Adipose tissue (tissue), 3 donors: ENCODE results near the gene RTP3. TPM values are rescaled to one million over a fixed set of nuclear protein-coding genes. Genes with fewer than 3 reads are reported as not detected.
"Not testable (repeated sequence)": the region's sequence is repeated elsewhere in the genome, so short reads cannot be mapped to it uniquely, and the experiment has no call there.

Source experiments
- H3K27ac ChIP-seq: one replicate; pipeline ENCODE4 v1.5.1; 2013; ENCODE audit warnings: low read depth, low read length
- WGBS, 3 donors: extraction: QIAGEN DNeasy Blood & Tissue Kit; methylation state at CpG; one replicate each; pipeline ENCODE4 v1.1.7; 2013; 5-methylcytosine and 5-hydroxymethylcytosine counted together
- polyA plus RNA-seq, 3 donors: library from polyadenylated mRNA; stranded (reverse); fragments of 200-250 nt; gene quantifications; one replicate each; pipeline ENCODE4 v1.2.3, GENCODE V29; 2013
- donor health status: healthy with polysubstance abuse.
- donor health status: Bipolar disorder and iron deficiency.
- donor health status: healthy.

Gene RTP3
- polyA plus RNA-seq, 3 donors: not detected

GRCh38 chr3:46537779-46538178 lies 40.0 kb downstream of the RTP3 start:
- no peak overlapping the region for H3K27ac ChIP-seq
- 89 to 93% (median 93%) methylated on average over 5 of the region's 5 CpGs for WGBS, 3 donors

DNA sequence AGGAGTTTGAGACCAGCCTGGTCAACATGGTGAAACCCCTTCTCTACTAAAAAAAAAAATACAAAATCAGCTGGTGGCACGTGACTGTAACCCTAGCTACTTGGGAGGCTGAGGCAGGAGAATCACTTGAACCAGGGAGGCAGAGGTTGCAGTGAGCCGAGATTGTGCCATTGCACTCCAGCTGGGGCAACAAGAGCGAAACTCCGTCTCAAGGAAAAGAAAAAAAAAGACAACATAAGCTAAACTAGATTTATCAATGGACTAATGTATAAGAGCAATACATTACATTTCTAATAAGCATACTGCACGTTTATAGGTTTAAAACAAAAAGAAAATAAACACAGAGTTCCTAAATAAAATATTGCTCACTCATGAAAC lies 40.6 kb downstream of the RTP3 start:
- WGBS, 3 donors: 43 to 73% (median 53%) methylated on average over 5 of the region's 5 CpGs
- not testable (repeated sequence) for H3K27ac ChIP-seq

GRCh38 chr3:46538803-46539442 lies 41.1 kb downstream of the RTP3 start:
- no peak overlapping the region for H3K27ac ChIP-seq
- 18 to 49% (median 26%) methylated on average over 14 of the region's 14 CpGs for WGBS, 3 donors

GRCh38 chr3:46539443-46540005 lies 41.7 kb downstream of the RTP3 start:
- no peak overlapping the region for H3K27ac ChIP-seq
- 81 to 92% (median 86%) methylated on average over 9 of the region's 9 CpGs for WGBS, 3 donors

DNA sequence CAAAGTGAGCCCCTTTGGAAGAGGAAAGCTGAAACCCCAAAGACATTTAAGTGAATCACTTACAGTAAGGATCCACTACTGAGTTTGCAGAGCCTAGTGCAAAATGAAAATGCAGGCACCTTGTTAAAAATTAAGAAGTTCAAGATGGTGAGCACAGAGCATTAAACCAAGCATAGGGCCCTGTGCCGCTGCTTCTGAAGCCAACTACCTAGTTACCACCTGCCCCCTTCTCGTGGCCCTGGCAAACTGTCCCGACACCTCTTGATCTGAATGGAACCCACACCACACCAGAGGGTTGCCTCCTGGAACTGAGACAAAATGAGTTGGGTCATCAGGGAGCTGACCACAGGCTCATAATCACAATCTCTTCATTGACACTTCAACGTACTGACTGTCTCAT lies 42.8 kb downstream of the RTP3 start:
- WGBS, 3 donors: 85 to 97% (median 94%) methylated on average over 4 of the region's 4 CpGs

GRCh38 chr3:46541835-46542234 lies 44.1 kb downstream of the RTP3 start:
- no peak overlapping the region for H3K27ac ChIP-seq
- 49 to 90% (median 61%) methylated on average over 1 of the region's 1 CpG for whole genome bisulfite sequencing, 3 donors

More for the DNA sequence above, 42.8 kb downstream of the RTP3 start:
- H3K27ac ChIP-seq: no peak overlapping the region

DNA sequence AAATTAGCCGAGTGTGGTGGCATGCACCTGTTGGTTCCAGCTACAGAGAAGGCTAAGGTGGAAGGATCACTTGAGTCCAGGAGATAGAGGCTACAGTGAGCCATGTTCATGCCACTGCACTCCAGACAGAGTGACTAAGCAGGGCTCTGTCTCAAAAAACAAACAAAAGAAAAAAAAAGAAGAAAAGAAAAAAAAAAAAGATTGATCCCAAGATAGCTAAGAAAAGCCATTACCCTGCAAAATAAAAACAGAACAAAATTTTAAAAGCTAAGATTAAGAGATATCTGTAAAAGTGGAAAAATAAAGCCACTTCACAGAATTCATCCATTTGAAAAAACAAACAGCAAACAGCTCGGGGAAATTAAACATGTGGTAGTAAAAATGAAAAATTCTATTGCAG lies 44.6 kb downstream of the RTP3 start:
- WGBS, 3 donors: 84 to 87% (median 86%) methylated on average over 2 of the region's 2 CpGs
- no peak overlapping the region for H3K27ac ChIP-seq

- no peak overlapping the region for H3K27ac ChIP-seq
- 82 to 95% (median 91%) methylated on average over 5 of the region's 5 CpGs for WGBS, 3 donors
Observed at GRCh38 chr3:46542801-46543201, 45.0 kb downstream of the RTP3 start.

DNA sequence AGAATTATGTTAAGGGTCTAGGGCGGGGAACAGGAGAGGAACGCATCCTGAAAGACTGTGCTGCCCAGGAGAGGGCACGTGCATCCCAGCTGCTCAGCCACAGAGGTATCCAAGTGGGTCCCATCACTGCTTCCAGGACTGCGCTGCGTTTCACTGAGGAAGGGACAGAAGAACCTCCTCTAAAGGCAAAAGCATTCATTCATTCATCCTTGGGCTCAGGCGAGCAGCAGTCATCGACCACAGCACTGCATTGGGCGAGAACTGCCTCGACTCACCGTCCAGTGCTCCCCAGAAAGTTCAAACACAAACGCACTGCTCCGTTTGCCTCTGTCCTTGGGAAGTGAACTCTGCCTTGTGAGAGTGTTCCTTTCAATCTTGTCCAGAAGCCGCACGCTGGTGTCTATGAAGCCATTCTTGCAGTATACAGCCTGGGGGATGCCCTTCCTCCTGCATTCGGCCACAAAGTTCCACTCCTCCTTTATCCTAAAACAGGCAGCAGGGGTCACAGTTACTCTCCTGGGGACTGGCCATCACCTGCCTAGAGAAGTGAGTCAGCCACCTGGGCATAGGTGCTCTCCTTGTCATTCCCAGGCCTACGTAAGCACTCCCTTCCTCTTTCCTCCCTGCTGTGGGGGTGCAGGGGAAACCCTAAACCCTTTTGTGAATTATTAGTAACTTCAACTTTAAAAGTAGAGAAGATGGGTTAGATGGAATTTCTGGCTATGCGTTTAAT lies 47.2 kb downstream of the RTP3 start:
- H3K27ac ChIP-seq: no peak overlapping the region
- 89 to 95% (median 94%) methylated on average over 17 of the region's 17 CpGs for WGBS, 3 donors

DNA sequence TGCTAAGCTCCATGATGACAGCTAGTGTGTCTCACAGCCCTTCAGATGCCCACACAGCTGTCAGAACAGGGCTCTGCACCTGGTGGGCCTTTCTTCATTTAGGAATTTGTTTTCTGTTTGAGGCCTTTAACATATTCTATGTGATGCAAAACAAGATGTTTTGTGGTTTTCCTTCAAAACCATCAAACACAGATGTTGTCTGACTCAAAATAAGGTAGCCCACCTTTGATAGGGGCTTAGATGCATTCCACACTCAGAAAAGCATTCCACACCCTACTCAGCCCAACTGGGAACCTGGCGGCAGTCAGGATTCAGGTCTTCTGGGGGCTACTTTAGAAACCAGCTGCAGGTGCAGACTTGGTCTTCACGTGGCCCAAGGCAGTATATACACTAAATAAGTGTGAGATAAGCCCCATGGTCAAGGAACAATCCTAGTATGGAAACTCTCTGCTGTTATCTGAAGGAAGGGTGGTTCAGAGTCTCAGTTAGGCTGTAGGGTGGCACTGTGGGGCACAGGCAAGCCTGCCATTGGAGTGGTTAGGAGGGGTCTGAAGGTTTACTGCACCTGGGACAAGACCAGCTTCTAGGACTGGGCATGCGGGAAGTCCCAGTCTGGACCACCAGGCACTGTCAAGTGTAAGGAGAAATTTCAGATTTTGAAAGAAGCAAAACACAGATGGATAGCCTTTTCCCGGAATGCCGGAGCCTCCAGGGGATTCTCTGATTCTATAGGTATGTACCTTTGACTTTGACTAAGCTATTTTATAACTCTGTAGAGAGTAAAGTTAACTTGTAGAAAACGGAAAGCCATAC lies 48.2 kb downstream of the RTP3 start:
- H3K27ac ChIP-seq: no peak overlapping the region
- 80 to 91% (median 85%) methylated on average over 6 of the region's 6 CpGs for WGBS, 3 donors

DNA sequence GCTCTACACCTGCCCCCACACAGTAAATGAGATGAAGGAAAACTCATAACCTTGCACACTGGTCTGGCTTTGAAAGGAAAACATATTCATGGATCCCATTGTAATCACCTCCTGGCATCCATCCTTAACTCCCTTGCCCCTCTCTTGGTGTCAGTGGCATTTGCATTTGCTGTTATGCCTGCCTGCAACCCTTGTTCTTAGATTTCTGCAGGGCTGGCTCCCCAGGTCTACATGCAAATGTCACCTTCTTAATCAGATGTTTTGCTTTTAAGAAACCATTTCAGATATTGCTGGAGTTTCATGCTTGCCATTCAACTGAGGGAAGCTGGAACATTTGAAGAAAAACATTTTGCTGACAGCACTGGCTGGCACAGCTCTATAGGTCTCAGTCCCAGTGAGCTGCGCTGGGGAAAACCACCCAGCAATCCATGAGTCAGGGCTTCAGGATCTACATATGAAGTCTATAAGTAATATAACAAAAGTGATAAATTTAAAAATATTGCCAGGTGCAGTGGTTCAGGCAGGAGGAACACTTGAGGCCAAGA lies 49.2 kb downstream of the RTP3 start:
- 78 to 86% (median 85%) methylated on average over 1 of the region's 1 CpG for WGBS, 3 donors

DNA sequence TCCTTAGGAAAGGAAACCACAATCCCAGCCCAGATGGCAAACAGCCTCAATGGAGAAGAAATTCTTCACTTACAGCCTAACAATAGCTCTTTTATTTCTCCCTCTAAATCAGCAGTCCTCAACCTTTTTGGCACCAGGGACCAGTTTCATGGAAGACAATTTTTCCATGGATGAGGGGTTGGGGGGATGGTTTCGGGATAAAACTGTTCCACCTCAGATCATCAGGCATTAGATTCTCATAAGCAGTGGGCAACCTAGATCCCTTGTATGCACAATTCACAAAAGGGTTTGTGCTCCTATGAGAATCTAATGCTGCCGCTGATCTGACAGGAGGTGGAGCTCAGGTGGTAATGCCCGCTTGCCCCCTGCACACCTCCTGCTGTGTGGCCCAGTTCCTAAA lies 50.8 kb downstream of the RTP3 start:
- H3K27ac ChIP-seq: not testable (repeated sequence)
- 96 to 97% (median 97%) methylated on average over 3 of the region's 3 CpGs for WGBS, 3 donors

More for the DNA sequence above, 49.2 kb downstream of the RTP3 start:
- no peak overlapping the region for H3K27ac ChIP-seq

DNA sequence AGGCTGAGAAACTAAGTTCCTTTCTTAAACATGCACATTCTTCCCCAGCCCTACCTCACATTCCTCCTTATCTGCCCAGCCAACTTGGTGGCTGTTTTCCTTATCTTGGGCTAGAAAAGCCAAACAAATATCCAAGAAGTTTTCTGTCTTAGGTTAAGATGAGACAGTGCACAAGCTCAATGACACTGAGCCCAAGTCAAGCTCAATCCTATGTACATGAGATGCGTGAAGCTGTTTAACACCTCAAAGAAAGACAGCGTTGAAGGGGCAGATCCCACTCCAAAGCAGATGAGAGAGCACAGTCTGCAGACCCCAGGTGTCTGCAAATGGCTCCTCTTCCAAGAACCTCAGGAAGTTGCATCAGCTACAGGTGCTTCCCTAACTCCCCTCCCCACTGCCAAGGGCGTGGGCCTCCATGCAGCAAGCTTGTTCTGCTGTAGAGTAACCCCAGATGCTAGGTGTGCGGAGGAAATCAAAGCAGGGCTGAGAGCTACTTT lies 51.7 kb downstream of the RTP3 start:
- WGBS, 3 donors: 58 to 72% (median 61%) methylated on average over 4 of the region's 4 CpGs
- no peak overlapping the region for H3K27ac ChIP-seq

- WGBS, 3 donors: 34 to 65% (median 60%) methylated on average over 1 of the region's 1 CpG
Observed at GRCh38 chr3:46549989-46550388, 52.2 kb downstream of the RTP3 start.

More at GRCh38 chr3:46549989-46550388, 52.2 kb downstream of the RTP3 start:
- H3K27ac ChIP-seq: no peak overlapping the region

Other genes starting within 250 kb of the RTP3 start
- gene CCR2, start 143.9 kb upstream of the RTP3 start, polyA plus RNA-seq: 1 to 10 TPM in 1 of 3 donors, under 1 TPM in 2; 0.11 to 2.2 (median 0.32) TPM
- 1 to 10 TPM in 1 of 3 donors, under 1 TPM in 2; 0.22 to 1.1 (median 0.90) TPM for gene CCR5, start 127.0 kb upstream of the RTP3 start, polyA plus RNA-seq
- 1 to 10 TPM in 2 of 3 donors, under 1 TPM in 1; 0.67 to 5.5 (median 2.0) TPM for gene CCRL2, start 90.7 kb upstream of the RTP3 start, polyA plus RNA-seq
- gene LTF, start 33.1 kb upstream of the RTP3 start, polyA plus RNA-seq: 10 to 100 TPM in 1 of 3 donors, 1 to 10 TPM in 2; 5.6 to 13.4 (median 9.1) TPM
- gene LRRC2, start 68.3 kb downstream of the RTP3 start, polyA plus RNA-seq: 1 to 10 TPM in 2 of 3 donors, under 1 TPM in 1; 0.58 to 6.9 (median 1.2) TPM
- gene FAM240A, start 114.5 kb downstream of the RTP3 start, polyA plus RNA-seq: not detected
- gene ALS2CL, start 195.7 kb downstream of the RTP3 start, polyA plus RNA-seq: 10 to 100 TPM; 10.0 to 27.7 (median 11.2) TPM
- under 1 TPM; 0.14 to 0.34 (median 0.33) TPM for gene TMIE, start 203.4 kb downstream of the RTP3 start, polyA plus RNA-seq
- under 1 TPM in 2 of 3 donors, not detected in 1; 0.07 to 0.20 TPM for gene PRSS50, start 219.9 kb downstream of the RTP3 start, polyA plus RNA-seq